Vagina (tissue), 2 donors: ENCODE data around the gene NHP2.

Source experiments
- CTCF ChIP-seq, 3 experiments: fragments of 450-650 bp in 2 of 3; fragments of 200-600 bp in 1 of 3; sonication (generic) in 1 of 3; IDR thresholded peaks; one replicate each; pipeline ENCODE4 v1.5.1; 2017 to 2019; ENCODE audit warnings: antibody characterized with exemption in 3 of 3, mild to moderate bottlenecking in 2 of 3, moderate library complexity in 2 of 3
- POLR2AphosphoS5 ChIP-seq, 2 donors: sonication (generic); formaldehyde crosslinking; IDR thresholded peaks; one replicate each; pipeline ENCODE4 v1.9.0; 2017; ENCODE audit warnings: antibody characterized with exemption in 2 of 2, mild to moderate bottlenecking in 2 of 2, low read depth in 1 of 2; ENCODE audit not compliant: insufficient read depth in 1 of 2

DNA sequence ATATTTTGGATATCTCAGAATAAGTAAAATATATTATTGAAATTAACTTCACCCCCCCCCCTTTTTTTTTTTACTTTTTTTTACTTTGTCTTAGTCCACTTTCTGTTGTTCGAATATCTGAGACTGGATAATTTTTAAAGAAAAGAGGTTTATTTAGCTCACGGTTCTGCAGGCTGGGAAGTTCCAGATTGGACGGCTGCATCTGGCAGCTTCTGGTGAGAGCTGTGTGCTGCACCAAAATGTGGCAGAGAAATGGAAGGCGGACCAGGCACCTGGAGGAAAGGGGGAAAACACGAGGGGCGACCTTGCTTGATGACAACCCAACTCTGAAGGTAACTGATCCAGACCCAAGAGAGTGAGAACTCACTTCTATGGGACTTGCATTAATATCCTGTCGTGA lies 39.1 kb upstream of the NHP2 start:
- no peak for TF ChIP-seq CTCF (IDR thresholded peaks at IDR 0.05)
- TF ChIP-seq POLR2AphosphoS5 (IDR thresholded peaks at IDR 0.05; ENCODE audit: insufficient read depth in 1 of 2, low read depth in 1 of 2) = no peak
